Measurements from ENCODE around the gene CABCOCO1. TPM values are rescaled to one million over a fixed set of nuclear protein-coding genes. Genes with fewer than 3 reads are reported as not detected.

CABCOCO1 gene
- total RNA-seq, 1 donor from 2014 or later = not detected

- Histone ChIP-seq H3K4me3 (ENCODE audit: low read depth, low read length) (no peak overlapping the region), H3K27me3 (ENCODE audit: control insufficient read depth, insufficient read depth, low read length) (no peaks in the 10 kb centered on the region), H3K36me3 (ENCODE audit: control insufficient read depth, insufficient read depth, low read length) (no peaks in the 10 kb centered on the region)
- FAIRE-seq (no peak), DNase-seq (ENCODE audit: low read depth) (peak; percentile 72)
- no peak for TF ChIP-seq CTCF (IDR thresholded peaks at IDR 0.05; ENCODE audit: insufficient read depth, low read length, severe bottlenecking)
Observed at GRCh38 chr10:61628151-61628874, 34.4 kb upstream of the CABCOCO1 start.

GRCh38 chr10:61628875-61629513 lies 33.7 kb upstream of the CABCOCO1 start:
- DNase-seq (ENCODE audit: low read depth) = peak; percentile 99
- Histone ChIP-seq H3K4me3 (ENCODE audit: low read depth, low read length) (no peak overlapping the region), H3K36me3 (ENCODE audit: control insufficient read depth, insufficient read depth, low read length) (no peaks in the 10 kb centered on the region), H3K27me3 (ENCODE audit: control insufficient read depth, insufficient read depth, low read length) (no peaks in the 10 kb centered on the region)
- no peak for FAIRE-seq
- no peak for TF ChIP-seq CTCF (IDR thresholded peaks at IDR 0.05; ENCODE audit: insufficient read depth, low read length, severe bottlenecking)

- TF ChIP-seq CTCF (IDR thresholded peaks at IDR 0.05; ENCODE audit: insufficient read depth, low read length, severe bottlenecking) = no peak
- DNase-seq (ENCODE audit: low read depth) (no peak), FAIRE-seq (no peak)
- H3K4me3 ChIP-seq (ENCODE audit: low read depth, low read length) = no peak overlapping the region
- no peaks in the 10 kb centered on the region for H3K27me3 ChIP-seq (ENCODE audit: control insufficient read depth, insufficient read depth, low read length)
- H3K36me3 ChIP-seq (ENCODE audit: control insufficient read depth, insufficient read depth, low read length) = no peaks in the 10 kb centered on the region
Observed at GRCh38 chr10:61629576-61629975, 33.2 kb upstream of the CABCOCO1 start.

DNA sequence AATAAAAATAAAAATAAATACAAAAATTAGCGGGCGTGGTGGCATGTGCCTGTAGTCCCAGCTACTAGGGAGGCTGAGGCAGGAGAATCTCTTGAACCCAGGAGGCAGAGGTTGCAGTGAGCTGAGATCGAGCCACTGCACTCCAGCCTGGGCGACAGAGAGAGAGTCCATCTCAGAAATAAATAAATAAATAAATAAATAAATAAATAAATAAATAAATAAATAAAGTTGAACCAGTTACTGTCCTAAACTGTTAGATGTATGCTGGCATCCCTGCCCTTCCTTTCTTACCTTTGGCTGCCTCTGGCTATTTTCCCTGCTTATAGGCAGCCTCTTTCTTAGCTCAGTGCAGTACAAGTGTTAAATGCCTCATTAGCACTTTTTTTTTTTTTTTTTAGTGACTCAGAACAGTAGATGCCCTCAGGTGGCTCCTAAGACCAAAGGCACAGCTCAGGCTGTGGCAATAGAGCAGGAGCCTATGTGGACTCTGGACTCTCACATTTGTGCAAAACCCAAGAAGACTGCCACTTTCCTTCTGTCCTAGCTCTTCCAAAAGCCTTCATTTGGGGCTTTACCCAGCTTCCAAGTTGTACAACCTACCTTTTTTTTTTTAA lies 30.6 kb upstream of the CABCOCO1 start:
- FAIRE-seq (no peak), DNase-seq (ENCODE audit: low read depth) (peak; percentile 81)
- no peak for TF ChIP-seq CTCF (IDR thresholded peaks at IDR 0.05; ENCODE audit: insufficient read depth, low read length, severe bottlenecking)
- Histone ChIP-seq H3K27me3 (ENCODE audit: control insufficient read depth, insufficient read depth, low read length) (no peaks in the 10 kb centered on the region), H3K4me3 (ENCODE audit: low read depth, low read length) (no peak overlapping the region), H3K36me3 (ENCODE audit: control insufficient read depth, insufficient read depth, low read length) (no peaks in the 10 kb centered on the region)

DNA sequence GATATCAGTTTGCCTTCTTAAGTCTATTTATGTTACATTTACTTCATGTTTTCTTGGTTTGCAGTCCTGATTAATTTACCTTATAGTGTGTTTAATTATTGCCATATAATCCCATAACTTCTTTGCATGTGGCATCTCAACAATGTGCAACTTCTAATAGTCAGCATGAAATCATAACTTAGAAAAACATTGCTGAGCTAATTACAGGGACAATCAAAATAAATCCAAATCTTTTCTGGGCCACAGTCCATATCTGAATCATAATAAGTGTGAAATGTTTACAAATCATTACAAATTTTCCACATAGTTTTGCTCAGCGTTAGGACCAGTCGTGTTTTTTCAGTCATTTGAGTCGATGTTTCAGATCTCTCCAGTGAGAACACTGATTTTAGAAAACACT lies 29.1 kb upstream of the CABCOCO1 start:
- DNase-seq (ENCODE audit: low read depth) (peak; percentile 74), FAIRE-seq (no peak)
- Histone ChIP-seq H3K36me3 (ENCODE audit: control insufficient read depth, insufficient read depth, low read length) (no peaks in the 10 kb centered on the region), H3K4me3 (ENCODE audit: low read depth, low read length) (no peak overlapping the region), H3K27me3 (ENCODE audit: control insufficient read depth, insufficient read depth, low read length) (no peaks in the 10 kb centered on the region)
- TF ChIP-seq CTCF (IDR thresholded peaks at IDR 0.05; ENCODE audit: insufficient read depth, low read length, severe bottlenecking) = no peak

Data from bronchial epithelial cell (primary cell).